HL-60 (cell line): ENCODE measurements around the gene TDRD9.

Source experiments
- CTCF ChIP-seq: IDR thresholded peaks from one replicate; pipeline ENCODE4 v1.5.1; 2011; ENCODE audit warnings: low read length, control low read depth, inconsistent platforms; ENCODE audit not compliant: insufficient read depth
- POLR2AphosphoS5 ChIP-seq: IDR thresholded peaks from 2 replicates; pipeline ENCODE4 v1.6.1; 2012; ENCODE audit warnings: low read depth
- REST ChIP-seq: IDR thresholded peaks from 2 replicates; pipeline ENCODE4 v1.6.1; 2012; ENCODE audit warnings: low read depth; ENCODE audit not compliant: insufficient replicate concordance
- SPI1 ChIP-seq: IDR thresholded peaks from 2 replicates; pipeline ENCODE4 v1.6.1; 2012; ENCODE audit warnings: low read depth, mild to moderate bottlenecking, borderline replicate concordance

DNA sequence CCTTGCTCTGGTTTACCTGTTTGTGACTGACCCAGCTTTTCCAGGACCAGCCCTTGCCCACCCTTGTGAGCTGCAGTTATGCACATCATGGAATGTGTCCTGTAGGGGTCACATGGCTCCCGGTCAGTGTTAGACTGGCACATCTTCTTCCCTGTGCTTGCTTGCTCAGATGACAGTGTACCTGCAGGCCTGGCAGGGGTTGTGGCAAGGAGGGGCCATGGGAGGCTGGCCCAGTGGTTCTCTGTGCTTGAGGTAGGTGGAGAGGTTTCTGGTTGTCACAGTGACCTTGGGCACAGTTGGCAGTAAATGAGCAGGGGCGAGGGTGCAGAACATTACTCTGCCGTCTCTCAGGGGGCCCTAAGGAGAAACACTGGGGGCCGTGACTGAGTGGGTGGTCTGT is 41.7 kb downstream of the TDRD9 start:
- TF ChIP-seq CTCF (no peak), REST (no peak), POLR2AphosphoS5 (no peak), SPI1 (no peak)
